ENCODE results near the gene MAD1L1.

The MAD1L1 gene

GRCh38 chr7:1901431-1902210 is 331.1 kb downstream of the MAD1L1 start:
- DNase-seq (ENCODE audit: low spot score): no peak

GRCh38 chr7:1900847-1901246 is 331.9 kb downstream of the MAD1L1 start:
- DNase-seq (ENCODE audit: low spot score): no peak

- peak; percentile 27 for DNase-seq (ENCODE audit: low spot score)
Observed at GRCh38 chr7:1899951-1900762, 332.6 kb downstream of the MAD1L1 start.

GRCh38 chr7:1899196-1899595 is 333.5 kb downstream of the MAD1L1 start:
- no peak for DNase-seq (ENCODE audit: low spot score)

- DNase-seq (ENCODE audit: low spot score): no peak
Observed at GRCh38 chr7:1898628-1899185, 334.0 kb downstream of the MAD1L1 start.

GRCh38 chr7:1897861-1898627 is 334.7 kb downstream of the MAD1L1 start:
- no peak for DNase-seq (ENCODE audit: low spot score)

GRCh38 chr7:1897076-1897860 is 335.5 kb downstream of the MAD1L1 start:
- no peak for DNase-seq (ENCODE audit: low spot score)

GRCh38 chr7:1895664-1896515 is 336.9 kb downstream of the MAD1L1 start:
- DNase-seq (ENCODE audit: low spot score): no peak

GRCh38 chr7:1894906-1895663 is 337.7 kb downstream of the MAD1L1 start:
- DNase-seq (ENCODE audit: low spot score): no peak

- DNase-seq (ENCODE audit: low spot score): no peak
Observed at GRCh38 chr7:1894313-1894900, 338.3 kb downstream of the MAD1L1 start.

GRCh38 chr7:1893451-1893850 is 339.3 kb downstream of the MAD1L1 start:
- DNase-seq (ENCODE audit: low spot score): no peak

- no peak for DNase-seq (ENCODE audit: low spot score)
Observed at GRCh38 chr7:1893036-1893435, 339.7 kb downstream of the MAD1L1 start.

- DNase-seq (ENCODE audit: low spot score): no peak
Observed at GRCh38 chr7:1892011-1892965, 340.5 kb downstream of the MAD1L1 start.

GRCh38 chr7:1890289-1891235 is 342.2 kb downstream of the MAD1L1 start:
- DNase-seq (ENCODE audit: low spot score): no peak

GRCh38 chr7:1889556-1890181 is 343.1 kb downstream of the MAD1L1 start:
- no peak for DNase-seq (ENCODE audit: low spot score)

GRCh38 chr7:1889091-1889490 is 343.7 kb downstream of the MAD1L1 start:
- no peak for DNase-seq (ENCODE audit: low spot score)
